DLD1 (cell line): Measurements from ENCODE around the gene RAPGEF1.

Source experiments
- in situ Hi-C: cut with HindIII; loops from 2 replicates; pipeline ENCODE4 v1.10.0; 2017; ENCODE audit warnings: low sequenced_read_pairs

RAPGEF1 gene

DNA sequence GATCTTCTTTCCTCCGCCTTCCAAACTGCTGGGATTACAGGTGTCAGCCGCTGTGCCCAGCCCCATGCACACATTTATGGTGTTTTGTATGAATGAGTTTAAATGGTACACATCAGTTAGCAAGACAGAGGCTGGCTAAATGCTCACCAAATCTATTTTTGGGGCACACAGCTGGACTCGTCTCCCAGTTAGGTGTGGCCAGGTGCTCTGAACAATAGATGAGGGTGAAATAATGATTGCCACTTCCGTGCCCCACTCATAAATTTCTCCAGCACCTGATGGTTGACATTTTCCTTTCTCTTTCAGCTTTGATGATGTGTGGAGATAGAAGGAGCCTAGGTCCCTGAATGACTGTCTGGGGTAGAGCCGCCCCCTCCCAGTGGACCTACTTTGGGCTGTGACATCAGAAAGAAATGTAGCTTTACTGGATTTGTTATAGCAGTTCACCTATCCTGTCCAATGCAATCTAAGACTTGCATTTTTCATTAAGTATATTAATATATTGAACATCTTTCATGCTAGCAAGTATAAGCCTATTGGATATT is 8.6 kb upstream of the RAPGEF1 start:
- in situ Hi-C loops = no loop called here

DNA sequence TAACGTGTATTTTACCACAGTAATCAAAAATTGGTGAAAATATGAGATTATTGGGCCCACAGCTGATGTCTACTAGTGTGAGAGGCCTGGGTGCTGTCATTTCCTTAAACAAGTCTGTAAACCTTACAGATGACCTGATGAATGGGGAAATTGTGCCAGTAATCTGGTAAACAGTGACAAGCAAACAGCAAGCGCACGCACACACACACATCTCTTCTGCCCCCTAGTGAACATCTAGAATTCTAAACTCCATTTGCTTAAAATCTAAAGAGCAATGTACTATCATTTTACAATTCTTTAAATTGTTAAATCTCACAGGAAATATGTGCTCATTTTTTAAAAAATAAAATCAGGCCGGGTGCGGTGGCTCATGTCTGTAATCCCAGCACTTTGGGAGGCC is 7.5 kb upstream of the RAPGEF1 start:
- in situ Hi-C loops = no loop called here

DNA sequence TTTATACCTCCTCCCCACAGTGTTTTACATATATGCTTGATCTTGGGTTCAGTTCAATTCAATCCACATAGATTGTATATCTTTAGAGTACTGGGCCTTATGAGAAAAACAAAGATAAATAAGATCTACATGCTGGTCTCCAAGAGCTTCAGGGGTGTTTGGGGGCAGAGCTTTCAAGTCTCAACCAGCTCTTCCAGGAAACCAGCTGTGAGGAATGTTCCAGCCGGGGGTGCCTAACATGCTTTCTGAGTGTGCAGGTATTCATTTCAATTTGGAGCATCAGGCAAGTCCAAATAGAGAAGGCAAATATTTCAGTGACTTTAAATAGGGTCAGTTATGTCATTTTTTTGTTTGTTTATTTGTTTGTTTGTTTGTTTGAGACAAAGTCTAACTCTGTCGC is 5.7 kb upstream of the RAPGEF1 start:
- in situ Hi-C loops = no loop called here

DNA sequence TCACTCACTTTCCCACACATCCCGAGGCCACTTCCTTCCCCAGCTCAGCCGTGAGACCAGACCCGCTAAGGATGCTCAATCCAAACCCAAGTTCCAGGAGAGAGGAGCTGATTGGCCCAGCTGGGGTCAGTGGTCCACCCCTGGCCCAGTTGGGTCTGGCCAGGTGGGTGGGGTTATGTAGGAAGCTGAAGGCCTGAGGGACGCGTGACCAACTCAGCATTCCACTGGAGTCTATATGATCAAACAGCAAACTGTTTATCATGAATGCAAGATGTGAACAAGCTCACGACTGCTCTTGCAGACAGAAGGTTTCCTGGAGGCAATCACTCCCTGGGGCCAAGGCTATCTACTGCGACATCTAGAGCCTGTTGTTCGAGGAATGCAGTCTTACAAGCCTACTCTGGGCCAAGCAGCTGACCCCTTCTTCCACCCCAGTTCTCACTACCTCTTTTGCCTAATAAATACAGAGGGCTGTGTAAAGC is 4.9 kb upstream of the RAPGEF1 start:
- in situ Hi-C loops = no loop called here

DNA sequence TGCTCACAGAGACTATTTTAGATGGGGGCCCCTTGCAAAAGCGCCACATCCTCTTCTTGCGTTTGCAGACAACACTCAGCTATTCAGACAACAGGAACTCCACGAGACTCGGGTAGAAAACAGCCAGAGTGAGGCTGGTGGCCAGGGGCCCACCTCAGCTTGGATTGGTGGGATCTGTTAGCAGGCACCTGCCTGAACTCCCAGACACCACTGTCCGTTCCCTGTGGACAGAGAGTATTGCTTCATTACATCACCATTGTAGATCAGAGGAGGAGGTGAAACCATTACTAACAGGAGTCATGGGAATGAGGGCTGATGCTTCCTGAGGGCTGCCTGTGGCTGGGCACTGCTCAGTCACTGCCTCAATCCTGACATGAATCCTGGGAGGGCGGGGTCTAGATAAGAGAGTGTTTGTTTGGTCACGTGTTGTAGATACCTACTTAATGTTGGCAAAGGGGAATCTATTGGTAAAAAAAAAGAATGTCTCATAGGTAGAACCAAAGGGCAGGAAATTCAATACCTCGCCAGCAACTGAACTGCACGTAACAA is 4.4 kb upstream of the RAPGEF1 start:
- in situ Hi-C loops = no loop called here

DNA sequence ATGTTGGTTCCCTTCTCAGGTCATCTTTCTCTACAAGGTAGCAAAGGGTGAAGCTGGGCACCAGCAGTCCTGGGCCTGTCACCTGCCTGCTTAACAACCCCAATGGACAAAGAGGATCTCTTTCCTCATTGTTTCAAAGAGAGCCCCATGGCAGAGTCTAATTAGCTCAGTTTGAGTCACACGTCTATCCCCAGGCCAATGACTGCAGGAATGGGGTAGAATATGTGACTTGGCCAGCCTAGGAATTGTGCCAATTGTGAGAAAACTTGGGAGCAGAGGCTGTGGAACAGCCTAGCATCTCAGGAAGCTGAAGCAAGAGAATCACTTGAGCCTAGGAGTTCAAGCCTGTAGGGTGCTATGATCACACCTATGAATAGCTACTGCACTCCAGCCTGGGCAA is 3.6 kb upstream of the RAPGEF1 start:
- in situ Hi-C loops = no loop called here

DNA sequence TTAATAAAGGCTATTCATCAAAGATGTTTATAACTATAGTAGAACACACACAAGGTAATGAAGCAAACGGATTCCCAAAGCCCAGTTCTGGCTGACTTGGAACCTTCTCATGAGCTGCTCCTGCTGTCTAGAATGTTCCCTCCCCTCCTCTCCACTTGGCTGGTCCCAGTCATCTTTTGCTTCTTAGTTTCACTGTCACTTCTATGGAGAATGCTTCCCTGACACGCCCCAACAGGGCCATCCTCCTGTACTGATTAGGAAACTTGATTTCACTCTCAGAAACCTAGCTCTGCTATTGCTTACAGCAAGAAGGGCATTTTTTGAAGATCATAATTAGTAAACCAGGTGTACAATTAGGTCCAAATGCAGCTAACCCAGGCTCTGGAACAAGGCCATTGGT is 3.2 kb upstream of the RAPGEF1 start:
- in situ Hi-C loops = no loop called here

DNA sequence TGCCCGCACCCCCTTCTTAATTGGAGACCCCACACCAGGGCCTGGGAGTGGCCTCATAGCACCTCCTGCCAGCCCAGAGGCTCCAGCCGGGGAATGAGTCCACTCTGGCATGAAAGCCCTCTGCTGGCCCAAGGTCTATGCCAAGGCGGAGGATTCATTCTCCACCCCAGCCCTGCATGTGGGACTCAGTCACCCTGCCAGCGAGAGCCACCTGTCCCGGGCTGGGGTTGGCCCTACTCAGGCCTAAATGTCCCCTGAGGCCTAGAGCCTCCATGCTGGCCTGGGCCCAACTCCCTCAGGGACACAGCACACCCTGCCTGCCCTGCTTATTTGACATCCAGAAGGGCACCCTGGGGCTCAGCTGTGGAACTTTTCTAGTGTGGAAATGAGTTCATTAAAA is 1.0 kb upstream of the RAPGEF1 start:
- in situ Hi-C loops = no loop called here

DNA sequence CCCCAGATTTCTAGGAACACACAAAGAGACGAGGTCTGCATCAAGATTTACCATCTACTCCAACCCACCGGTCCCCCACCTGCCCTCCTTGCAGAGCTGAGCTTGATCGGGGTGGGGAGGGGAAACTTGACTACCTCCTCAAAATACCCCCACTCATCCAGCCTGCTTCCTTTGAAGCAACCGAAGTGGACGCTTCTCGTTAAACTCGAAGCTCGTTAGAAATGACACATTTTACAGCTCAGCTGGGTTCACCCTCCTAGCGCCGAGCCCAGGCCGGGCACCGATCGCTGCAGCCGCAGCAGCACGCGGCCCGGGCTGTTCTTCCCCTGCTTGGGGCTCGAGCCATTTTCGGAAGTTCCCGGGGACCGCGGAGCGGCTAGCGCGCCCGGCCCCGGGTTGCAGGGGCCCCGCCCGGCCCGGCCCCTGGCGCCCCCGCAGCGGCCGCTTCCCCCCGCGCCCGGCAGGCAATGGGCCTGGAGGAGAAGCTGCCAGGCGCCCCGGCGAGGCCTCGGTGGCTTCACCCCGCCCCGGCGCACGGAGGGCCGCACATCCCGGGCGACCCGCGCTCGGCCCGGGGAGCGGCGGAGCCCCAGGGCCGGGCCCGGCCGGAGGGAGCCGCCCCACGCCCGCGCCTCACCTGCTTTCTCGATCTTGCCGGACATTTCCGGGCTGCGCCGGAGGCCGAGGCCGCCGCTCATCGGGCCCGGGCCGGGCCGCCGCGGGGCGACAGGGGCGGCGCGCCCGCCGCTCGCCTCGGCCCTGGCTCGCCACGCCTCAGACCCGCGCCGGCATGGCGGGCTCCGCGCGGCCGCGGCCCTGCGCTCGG is 530 bp downstream of the RAPGEF1 start:
- in situ Hi-C loops = no loop called here

DNA sequence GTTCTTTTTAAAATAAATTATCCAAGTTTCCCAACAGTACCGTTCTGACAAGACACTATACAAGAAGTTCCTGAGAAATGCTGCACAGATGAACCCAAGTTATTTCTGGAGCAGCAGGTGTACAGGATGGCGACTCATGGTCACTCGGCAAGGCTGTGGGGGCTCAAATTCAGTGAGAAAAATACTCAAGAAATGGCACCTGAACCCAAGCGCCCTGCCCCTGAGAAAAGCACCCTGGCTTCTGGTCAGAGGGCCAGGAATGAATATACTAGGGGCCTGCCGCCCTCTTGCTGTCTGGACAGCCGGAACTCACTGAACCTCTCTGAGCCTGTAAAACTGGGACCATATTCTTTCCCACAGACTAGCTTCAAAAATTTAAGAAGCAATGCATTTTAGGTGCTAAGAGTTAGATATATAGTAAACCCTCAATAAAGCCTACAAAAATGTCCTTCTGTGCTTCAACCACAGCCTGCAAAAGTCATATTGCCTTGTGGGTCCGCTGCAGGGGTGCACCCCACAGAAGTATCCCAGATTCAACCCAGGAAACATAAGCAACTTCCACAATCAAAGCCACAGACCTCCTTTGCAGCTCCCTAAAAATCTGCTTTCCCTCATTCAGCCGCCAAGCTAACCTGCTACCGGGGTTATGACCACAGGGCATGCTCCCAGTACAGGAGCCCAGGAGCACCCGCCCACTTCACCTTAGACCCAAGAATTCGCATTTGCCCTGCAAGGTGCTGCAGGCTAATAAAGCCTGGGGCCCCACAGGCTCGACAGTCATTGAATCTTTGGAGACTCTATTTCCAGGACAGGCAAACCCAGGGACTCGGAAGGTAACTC is 1.4 kb downstream of the RAPGEF1 start:
- in situ Hi-C loops = no loop called here

DNA sequence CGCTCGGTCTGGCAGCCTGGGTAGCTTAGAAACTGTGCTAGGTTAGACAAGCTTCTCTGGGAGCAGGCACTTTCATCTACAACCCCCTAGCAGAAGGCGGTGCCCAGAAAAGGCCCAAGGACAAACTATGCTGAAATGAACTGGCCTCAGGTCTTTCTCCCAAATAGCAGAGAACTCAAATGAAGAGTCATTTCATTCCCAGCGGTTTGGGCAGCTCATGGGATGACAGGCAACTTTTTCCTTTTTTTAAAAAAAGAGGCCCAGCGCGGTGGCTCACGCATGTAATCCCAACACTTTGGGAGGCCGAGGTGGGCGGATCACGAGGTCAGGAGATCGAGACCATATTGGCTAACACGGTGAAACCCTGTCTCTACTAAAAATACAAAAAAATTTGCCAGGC is 2.5 kb downstream of the RAPGEF1 start:
- in situ Hi-C loops = no loop called here

DNA sequence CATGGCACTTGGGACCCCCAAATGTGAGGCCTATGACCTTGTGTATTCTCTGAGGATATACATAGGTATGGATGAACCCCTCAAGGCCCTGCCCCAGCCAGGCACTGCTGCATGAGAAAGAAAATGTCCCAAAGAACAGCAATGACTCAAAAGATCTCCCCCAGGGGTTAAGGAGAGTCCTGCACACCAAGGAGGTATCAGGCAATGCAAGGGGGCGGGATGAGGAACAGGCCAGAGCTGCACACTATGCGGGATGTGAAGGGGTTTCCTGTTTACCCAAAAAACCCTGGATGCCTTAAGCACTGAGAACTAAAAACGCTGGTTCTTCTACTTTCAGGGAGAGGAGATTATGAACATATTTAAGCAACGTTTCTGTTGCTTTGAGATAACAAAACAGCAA is 3.4 kb downstream of the RAPGEF1 start:
- in situ Hi-C loops = no loop called here

DNA sequence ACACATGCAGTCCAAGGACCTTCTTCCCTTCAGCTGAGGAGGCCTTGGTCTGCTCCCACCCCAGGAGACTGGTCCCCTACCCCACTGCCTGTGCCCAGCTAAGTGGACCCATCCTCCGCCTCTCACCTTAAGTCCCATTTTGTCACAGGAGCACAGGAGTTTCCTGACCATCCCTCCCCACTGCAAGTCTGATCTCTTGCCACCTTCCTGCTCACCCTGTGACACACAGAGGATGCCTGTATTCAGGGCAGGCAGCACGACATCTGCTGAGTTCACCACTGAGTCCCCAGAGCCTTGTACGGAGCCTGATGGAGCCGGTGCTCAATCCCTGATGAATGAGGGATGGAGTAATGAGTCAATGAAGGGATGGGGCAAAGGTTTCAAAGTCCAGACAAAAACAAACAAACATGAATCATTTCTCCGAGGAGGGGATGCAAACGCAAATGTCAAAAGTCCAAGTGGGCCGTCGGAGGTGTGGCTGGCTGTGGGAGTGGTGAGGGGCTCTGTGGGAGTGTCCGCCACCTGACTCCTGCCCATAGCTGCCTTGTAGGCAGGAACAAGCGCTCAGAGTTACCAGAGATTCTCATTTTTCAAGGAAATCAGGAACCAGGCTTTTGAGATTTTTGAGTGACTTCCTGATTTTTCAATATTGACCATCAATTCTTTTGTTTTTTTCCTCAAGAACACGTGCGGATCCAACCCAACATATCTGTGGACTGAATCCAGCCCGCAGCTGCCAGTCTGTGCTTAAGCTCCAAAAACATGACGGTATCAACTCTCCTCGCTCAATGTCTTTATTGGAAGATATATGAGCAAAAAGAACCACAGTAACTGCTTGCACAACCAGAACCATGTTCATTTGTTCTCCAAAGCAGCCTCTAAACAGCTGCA is 4.4 kb downstream of the RAPGEF1 start:
- in situ Hi-C loops = no loop called here

DNA sequence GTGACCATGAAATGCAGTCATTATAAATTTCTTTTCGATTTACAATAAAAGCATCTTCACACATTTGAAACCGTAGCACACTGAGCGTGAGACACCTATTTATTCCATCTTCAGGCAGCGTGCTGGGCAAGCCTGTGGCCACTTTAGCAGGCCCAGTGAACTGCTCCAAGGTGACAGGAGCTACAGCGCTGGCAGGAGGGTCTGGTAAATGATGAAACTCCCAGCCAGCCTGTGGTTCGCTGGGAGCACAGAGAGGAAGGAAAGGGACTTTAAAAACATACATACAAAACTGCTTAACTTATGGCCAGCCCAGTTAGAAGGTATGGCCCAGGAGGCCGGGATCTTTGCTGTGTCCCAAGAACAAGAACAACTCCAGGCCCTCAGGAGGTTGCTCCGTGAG is 5.1 kb downstream of the RAPGEF1 start:
- in situ Hi-C loops = no loop called here

DNA sequence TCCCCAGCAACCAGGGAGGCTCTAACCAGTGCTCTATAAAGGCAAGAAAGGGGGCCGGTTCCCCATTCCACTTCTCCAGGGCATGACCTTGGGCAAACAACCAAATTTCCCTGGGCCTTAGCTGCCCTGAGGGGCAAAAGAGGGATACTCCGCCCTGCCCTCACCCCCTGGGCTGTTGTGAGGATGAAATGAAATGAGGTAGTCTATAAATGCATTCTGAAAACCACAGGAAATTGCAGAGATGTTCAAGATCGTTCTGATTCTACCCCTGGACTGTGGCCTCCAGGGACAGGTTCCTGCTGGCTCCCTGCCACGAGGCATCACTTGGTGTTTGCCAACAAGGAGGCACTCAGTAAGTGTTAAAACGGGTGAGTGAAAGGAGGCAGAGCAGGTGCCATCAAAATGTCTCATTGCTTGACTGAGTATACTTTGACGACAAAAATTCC is 5.7 kb downstream of the RAPGEF1 start:
- in situ Hi-C loops = no loop called here

DNA sequence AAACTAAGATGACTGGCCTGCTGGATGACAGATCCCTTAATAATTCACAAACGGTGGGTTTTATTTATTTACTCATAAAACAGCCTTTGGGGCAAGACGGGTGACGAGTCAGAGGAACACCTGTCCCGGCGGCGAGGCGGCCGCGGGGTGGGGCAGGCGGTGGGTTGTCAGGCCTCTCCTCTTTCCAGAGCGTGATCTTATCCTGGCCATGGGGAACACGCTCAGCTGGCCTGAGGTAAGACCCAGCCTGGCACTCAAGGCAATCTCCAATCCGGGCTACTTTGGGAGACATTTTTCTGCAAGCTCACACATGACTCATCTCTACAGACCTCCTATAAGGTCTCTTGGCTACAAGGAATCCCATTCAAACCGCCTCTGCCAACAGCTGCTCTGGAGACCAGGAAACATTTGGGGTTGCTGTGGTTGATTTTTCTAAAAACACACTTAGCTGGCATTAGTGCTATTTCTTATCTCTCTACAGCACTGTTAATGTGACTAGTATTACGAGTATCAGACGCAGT is 6.3 kb downstream of the RAPGEF1 start:
- in situ Hi-C loops = no loop called here

DNA sequence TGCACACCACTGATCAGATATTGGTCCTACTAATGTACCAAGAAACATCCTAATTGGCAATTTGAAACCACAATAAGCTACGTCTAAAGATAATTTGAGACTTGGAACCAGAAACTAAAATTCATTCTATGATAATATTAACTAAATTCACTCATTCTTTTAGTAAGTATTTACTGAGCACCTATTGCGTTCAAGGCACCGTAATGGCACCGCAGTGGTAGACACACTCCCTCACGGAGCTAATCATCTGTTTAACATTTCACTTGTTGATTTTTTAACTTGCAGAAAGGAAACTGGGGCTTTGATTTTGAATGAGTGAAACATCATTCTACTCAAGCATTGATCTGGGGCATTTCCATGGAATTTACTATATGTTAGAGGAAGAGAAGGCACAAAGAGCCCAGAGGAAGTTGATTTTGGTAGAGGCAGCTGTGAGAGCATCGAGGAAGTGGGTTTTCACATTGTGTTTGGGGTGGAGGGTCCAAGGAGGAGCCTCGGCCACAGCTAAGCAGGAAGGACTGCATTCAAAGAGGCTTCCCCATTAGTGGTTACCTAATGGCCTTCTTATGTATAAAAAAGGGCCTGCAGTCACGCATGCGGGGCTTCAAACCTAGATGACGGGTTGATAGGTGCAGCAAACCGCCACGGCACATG is 7.1 kb downstream of the RAPGEF1 start:
- in situ Hi-C loops = no loop called here

DNA sequence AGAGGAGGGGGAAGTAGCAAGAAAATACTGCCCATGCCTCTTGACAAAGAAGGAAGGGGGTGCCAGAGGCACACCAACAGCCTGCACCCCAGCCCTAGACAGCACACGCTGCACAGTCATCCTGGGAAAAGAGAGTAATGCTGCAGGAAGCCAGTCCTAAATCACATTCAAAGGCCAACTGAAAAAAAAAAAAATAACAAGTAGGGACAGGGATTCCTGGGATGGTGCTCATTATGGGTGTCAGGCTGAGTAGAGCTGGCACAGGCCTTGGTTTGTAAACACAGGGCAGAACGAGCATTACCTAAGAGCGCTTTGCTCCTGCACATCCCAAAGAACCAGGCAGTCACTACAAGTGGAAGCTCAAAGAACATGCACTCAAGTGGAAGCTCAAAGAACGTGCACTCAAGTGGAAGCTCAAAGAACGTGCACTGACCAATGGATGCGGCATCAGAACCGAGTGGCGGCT is 7.8 kb downstream of the RAPGEF1 start:
- in situ Hi-C loops = no loop called here

DNA sequence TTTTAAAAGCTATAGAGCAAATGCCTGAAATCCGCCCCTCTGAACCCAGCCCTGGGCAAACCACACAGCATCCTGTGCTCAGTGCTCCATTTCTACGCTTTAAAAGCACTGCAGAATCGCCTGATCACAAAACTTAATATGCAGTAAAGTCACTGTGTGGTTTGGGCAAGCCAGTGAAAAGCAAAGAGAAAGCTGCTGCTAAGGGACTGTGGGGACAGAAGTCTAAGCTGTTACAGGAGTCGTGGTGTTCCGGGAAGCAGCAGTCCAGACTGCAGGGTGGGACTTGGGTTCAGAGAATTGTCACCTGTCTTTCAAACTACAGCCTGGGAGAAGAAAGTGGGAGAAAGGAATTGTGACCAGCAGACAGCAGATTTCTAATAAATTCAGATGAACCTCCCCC is 8.2 kb downstream of the RAPGEF1 start:
- in situ Hi-C loops = no loop called here

DNA sequence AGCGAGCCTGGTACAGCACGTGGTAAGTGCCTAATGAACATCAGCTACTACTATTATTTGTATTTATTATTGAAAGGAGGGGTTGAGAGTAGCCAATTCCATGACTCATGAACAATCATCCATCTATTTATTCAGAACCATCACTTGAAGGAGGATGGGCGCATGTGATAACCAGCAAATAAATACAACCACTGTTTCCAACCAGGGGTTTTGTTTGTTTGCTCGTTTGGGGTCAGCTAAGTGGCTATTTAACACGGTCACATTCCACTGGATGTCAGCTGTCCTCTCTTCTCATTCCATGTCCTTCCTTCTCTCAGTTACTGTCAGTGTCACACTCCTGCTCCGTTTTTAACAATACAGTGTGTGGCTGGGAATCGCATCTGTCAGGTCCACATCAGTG is 8.6 kb downstream of the RAPGEF1 start:
- in situ Hi-C loops = no loop called here
